ENCODE data around the gene EXOSC3.

DNA sequence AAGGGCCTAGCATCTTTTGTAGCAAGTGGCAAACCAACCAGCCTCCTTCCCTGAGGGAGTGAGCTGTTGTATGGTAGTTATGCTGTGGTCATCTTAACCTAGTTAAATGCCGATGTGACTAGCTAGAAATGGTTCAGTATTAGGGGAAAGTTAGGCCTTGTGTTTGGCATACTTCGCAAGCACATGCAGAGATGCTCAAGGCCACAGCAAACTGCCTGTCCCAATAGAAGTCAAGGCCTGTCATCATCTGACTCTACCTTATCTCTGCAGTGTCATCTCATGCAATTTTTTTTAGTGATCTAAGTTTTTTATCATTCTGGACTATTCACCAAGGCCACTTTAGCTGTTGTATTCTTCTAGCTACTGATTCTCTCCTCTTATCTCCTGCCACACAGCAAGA lies 5.2 kb upstream of the EXOSC3 start:
- TF ChIP-seq NRF1 (IDR thresholded peaks at IDR 0.05; ENCODE audit: low read depth, low read length) (no peak), POLR2A (IDR thresholded peaks at IDR 0.05; ENCODE audit: control extremely low read depth in 1 of 2, low read depth in 2 of 2, low read length in 2 of 2) (no peak), POLR2AphosphoS5 (IDR thresholded peaks at IDR 0.05; ENCODE audit: low read depth, low read length) (no peak), GABPA (IDR thresholded peaks at IDR 0.05; ENCODE audit: borderline replicate concordance, insufficient read depth, low read length) (no peak), RFX5 (IDR thresholded peaks at IDR 0.05; ENCODE audit: borderline replicate concordance, low read depth, low read length) (no peak), TAF1 (IDR thresholded peaks at IDR 0.05; ENCODE audit: low read depth, low read length) (no peak), SRF (IDR thresholded peaks at IDR 0.05; ENCODE audit: low read depth, low read length) (no peak), CHD2 (IDR thresholded peaks at IDR 0.05; ENCODE audit: low read length) (no peak), CEBPB (IDR thresholded peaks at IDR 0.05; ENCODE audit: low read depth, low read length) (no peak), BCL11A (IDR thresholded peaks at IDR 0.05; ENCODE audit: low read depth in 2 of 2, low read length in 2 of 2) (no peak)
- TF ChIP-seq, protein P1, sequence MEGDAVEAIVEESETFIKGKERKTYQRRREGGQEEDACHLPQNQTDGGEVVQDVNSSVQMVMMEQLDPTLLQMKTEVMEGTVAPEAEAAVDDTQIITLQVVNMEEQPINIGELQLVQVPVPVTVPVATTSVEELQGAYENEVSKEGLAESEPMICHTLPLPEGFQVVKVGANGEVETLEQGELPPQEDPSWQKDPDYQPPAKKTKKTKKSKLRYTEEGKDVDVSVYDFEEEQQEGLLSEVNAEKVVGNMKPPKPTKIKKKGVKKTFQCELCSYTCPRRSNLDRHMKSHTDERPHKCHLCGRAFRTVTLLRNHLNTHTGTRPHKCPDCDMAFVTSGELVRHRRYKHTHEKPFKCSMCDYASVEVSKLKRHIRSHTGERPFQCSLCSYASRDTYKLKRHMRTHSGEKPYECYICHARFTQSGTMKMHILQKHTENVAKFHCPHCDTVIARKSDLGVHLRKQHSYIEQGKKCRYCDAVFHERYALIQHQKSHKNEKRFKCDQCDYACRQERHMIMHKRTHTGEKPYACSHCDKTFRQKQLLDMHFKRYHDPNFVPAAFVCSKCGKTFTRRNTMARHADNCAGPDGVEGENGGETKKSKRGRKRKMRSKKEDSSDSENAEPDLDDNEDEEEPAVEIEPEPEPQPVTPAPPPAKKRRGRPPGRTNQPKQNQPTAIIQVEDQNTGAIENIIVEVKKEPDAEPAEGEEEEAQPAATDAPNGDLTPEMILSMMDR (IDR thresholded peaks at IDR 0.05; ENCODE audit: control extremely low read depth in 1 of 3, insufficient read depth in 1 of 3, low read depth in 1 of 3, low read length in 3 of 3): no peak
- TF ChIP-seq, protein P2, sequence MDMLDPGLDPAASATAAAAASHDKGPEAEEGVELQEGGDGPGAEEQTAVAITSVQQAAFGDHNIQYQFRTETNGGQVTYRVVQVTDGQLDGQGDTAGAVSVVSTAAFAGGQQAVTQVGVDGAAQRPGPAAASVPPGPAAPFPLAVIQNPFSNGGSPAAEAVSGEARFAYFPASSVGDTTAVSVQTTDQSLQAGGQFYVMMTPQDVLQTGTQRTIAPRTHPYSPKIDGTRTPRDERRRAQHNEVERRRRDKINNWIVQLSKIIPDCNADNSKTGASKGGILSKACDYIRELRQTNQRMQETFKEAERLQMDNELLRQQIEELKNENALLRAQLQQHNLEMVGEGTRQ (IDR thresholded peaks at IDR 0.05; ENCODE audit: low read length): no peak
- TF ChIP-seq, protein P3, sequence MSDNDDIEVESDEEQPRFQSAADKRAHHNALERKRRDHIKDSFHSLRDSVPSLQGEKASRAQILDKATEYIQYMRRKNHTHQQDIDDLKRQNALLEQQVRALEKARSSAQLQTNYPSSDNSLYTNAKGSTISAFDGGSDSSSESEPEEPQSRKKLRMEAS (IDR thresholded peaks at IDR 0.05): no peak
